HG03575 (cell line): ENCODE results near the gene FKRP.
"Not testable (repeated sequence)": the region's sequence is repeated elsewhere in the genome, so short reads cannot be mapped to it uniquely, and the experiment has no call there.

Source experiments
- ATAC-seq: cut with Tn5 transposase; IDR thresholded peaks from one replicate; pipeline ENCODE4 v1.9.1; 2021; ENCODE audit not compliant: unreplicated experiment, insufficient number of reproducible peaks, low FRiP score; ENCODE audit errors: extremely low read depth

The FKRP gene

DNA sequence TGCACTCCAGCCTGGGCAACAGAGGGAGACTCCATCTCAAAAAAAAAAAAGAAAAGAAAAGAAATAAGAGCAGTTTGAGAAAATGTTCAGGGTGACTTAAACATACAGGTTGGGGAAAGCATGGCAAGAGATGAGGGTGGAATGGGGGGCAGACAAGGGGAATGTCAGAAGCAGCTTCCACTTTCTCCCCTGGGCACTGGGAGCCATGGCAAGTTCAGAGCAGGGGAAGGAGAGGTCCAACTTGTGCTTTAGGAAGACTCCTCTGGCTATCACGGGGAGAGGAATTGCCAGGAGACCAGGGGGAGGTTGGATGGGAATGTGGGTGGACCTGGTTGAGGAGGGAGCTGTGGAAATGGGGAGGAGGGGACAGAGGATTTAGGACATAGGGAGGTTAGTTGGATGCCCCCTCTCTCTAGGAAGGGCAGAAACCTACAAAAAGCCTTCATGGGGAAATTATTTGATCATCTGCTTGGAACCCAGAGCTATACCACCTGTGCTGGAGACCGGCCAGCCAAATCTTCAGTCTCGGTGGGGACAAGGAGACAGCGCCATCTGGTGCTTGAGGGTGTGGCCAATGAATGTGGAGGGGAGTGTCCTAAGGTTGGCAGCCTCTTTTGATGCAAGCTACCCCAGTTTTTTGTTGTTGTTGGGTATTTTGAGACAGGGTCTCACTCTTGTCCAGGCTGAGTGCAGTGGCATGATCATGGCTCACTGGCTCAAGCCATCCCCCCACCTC lies 7.7 kb downstream of the FKRP start:
- no peak for ATAC-seq

DNA sequence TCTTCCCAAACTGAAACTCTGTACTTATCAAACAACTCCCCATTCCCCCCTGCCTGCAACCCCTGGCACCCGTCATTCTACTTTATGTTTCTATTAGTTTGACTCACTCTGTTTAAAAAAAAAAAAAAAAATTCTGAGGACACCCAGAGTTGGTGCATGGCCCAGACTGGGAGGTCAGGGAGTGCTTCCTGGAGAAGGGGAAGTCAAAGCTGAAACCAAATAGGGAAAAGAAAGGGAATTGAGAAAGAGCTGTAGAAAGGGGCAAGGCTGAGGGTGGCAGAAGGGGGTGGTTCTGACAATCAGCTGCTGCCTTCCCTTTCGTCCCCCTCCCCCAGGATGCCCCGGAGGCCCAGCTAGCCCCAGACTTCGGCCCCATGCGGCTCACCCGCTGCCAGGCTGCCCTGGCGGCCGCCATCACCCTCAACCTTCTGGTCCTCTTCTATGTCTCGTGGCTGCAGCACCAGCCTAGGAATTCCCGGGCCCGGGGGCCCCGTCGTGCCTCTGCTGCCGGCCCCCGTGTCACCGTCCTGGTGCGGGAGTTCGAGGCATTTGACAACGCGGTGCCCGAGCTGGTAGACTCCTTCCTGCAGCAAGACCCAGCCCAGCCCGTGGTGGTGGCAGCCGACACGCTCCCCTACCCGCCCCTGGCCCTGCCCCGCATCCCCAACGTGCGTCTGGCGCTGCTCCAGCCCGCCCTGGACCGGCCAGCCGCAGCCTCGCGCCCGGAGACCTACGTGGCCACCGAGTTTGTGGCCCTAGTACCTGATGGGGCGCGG lies 9.4 kb downstream of the FKRP start:
- no peak for ATAC-seq

DNA sequence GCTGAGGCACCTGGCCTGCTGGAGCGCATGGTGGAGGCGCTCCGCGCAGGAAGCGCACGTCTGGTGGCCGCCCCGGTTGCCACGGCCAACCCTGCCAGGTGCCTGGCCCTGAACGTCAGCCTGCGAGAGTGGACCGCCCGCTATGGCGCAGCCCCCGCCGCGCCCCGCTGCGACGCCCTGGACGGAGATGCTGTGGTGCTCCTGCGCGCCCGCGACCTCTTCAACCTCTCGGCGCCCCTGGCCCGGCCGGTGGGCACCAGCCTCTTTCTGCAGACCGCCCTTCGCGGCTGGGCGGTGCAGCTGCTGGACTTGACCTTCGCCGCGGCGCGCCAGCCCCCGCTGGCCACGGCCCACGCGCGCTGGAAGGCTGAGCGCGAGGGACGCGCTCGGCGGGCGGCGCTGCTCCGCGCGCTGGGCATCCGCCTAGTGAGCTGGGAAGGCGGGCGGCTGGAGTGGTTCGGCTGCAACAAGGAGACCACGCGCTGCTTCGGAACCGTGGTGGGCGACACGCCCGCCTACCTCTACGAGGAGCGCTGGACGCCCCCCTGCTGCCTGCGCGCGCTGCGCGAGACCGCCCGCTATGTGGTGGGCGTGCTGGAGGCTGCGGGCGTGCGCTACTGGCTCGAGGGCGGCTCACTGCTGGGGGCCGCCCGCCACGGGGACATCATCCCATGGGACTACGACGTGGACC lies 10.1 kb downstream of the FKRP start:
- no peak for ATAC-seq

DNA sequence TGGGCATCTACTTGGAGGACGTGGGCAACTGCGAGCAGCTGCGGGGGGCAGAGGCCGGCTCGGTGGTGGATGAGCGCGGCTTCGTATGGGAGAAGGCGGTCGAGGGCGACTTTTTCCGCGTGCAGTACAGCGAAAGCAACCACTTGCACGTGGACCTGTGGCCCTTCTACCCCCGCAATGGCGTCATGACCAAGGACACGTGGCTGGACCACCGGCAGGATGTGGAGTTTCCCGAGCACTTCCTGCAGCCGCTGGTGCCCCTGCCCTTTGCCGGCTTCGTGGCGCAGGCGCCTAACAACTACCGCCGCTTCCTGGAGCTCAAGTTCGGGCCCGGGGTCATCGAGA lies 10.7 kb downstream of the FKRP start:
- ATAC-seq: no peak

- no peak for ATAC-seq
Measured at GRCh38 chr19:46759206-46759605, 13.3 kb downstream of the FKRP start.

DNA sequence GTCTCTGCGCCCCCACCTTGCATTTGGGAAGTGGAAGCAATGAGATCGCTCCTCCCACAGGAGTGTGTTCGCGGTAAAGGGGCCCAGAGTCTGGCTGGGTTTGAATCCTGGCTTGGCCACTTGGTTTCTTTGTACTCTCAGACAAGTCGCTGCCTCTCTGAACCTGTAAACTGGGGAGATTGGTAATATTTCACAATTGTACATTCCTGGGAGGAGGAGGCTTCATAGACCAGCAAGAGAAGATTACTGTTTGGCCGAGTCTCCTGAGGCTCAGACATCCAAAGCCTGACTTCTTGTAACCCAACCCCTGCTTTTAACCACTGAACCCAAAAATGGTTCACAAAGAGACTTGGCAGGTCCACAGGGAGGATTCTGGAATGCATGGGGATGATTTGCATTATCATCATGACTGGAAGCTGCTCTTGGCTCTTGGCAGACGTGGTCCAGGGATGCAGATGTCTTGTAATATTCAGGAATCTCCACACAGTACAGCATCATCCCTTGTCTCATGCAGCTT lies 14.0 kb downstream of the FKRP start:
- ATAC-seq: no peak

DNA sequence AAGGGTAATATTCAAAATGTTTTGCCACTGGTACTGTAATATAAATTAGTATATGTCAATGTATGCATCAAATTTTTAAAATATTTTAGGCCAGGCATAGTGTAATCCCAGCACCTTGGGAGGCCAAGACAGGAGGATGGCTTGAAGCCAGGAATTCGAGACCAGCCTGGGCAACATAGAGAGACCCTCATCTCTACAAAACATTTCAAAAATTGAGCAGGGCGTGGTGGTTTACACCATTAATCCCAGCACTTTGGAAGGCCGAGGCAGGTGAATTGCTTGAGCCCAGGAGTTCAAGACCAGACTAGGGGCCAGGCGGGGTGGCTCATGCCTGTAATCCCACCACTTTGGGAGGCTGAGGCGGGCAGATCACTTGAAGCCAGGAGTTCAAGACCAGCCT lies 14.5 kb downstream of the FKRP start:
- no peak for ATAC-seq

- not testable (repeated sequence) for ATAC-seq
Measured at GRCh38 chr19:46760897-46761296, 15.0 kb downstream of the FKRP start.

DNA sequence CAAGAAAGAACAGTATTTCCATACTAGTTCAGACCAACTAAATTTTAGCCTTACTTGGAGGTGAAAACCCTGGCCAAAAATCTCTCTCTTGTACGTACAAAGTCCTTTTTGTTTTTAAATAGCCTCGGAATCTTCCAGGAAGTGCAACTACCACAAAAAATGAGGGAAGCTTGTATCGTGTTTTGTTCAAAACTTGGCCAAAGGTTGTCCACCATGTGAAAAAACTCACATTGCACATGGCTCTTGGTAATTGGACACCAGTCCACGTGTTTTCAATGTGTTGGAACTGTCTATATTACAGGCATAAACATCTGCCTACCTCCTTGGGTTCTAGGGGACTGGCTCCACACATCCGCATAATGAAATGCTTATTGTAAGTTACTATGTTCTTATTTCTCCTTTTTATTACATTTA lies 15.6 kb downstream of the FKRP start:
- ATAC-seq: no peak

DNA sequence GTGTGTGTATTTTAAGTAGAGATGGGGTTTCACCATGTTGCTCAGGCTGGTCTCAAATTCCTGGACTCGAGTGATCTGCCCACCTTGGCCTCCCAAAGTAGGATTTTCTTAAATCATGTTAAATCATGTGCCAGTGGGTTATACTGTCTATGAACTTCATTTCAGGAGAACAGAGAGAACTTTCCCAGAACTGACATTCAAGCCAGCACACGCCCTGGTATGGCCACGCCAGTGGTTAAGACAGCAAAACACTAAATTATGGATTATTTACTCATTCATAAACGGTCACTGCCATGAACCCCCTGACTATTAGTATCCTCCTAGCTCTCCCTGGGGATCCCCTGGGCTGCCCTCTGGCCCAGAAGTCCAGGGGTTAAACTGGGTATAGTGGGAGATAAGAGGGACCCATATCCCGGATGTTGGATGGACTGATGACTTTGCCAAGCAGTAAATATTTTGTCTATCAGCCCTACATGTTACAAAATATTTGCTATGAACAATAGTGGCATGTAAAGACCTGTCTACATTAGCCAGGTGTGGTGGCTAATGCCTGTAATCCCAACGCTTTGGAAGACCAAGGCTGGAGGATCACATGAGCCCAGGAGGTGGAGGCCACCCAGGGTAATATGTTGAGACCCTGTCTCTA lies 16.5 kb downstream of the FKRP start:
- no peak for ATAC-seq

DNA sequence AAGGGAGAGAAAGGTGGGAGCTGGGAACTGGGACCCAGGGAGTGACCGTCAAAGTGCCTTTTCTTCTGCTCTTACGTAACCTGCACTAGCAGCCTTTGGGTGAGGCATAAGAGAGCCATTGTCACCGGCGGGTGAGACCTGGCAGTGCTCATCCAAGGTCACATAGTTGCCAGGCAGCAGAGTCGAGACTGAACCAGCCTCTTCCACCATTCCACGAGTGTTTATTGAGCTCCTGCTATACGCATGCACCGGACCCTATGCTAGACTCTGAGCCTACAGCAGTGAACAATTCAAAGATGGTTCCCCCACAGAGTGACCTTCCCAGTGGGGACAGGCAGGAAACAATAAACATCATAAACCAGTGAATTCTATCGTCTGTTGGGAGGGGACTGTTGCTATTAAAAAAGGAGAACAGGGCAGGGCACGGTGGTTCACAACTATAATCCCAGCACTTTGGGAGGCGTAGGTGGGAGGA lies 19.0 kb downstream of the FKRP start:
- no peak for ATAC-seq

DNA sequence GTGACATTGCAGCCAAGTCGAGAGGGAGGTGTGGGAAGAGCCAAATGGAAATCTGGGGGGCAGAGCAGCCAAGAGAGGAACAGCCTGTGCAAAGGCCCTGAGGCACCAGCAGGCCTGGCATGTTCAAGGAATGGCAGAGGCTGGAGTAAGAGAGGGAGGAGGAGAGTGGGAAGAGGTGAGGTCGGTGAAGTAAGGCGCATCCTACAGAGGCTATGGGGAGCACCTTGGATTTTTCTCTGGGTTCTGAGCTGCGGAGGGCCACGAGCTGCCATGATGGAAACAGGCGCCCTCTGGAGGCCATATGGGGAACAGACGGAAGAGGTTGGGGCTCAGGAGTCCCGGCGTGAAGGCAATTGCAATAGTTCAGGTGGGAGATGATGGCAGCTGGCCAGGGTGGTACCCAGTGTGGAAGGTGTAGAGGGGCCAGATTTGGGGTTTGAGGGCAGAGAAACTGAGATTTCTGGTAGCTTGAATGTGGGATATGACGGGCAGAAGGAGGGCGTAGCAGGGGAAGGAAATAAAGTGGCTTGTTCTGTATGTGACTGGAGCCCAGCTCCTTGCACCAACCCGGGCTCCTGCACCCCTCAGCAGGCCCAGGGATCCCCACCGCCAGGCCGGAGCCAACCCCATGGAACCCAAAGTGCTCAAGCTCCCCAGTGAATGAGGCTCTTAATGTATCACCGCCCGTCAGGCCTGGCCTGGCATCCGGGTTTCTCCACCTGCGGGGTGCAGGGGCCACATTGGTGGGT lies 20.9 kb downstream of the FKRP start:
- ATAC-seq: no peak

DNA sequence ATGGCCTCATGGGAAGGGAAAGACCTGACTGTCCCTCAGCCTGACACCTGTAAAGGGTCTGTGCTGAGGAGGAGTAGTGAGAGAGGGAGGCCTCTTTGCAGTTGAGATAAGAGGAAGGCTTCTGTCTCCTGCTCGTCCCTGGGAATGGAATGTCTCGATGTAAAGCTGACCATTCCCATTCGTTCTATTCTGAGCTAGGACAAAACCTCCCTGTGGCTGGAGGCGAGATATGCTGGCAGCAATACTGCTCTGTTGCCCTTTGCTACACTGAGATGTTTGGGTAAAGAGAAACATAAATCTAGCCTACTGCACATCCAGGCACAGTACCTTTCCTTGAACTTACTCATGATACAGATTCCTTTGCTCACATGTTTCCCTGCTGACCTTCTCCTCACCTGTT lies 22.9 kb downstream of the FKRP start:
- not testable (repeated sequence) for ATAC-seq

- ATAC-seq: no peak
Measured at GRCh38 chr19:46772170-46773017, 26.5 kb downstream of the FKRP start.

DNA sequence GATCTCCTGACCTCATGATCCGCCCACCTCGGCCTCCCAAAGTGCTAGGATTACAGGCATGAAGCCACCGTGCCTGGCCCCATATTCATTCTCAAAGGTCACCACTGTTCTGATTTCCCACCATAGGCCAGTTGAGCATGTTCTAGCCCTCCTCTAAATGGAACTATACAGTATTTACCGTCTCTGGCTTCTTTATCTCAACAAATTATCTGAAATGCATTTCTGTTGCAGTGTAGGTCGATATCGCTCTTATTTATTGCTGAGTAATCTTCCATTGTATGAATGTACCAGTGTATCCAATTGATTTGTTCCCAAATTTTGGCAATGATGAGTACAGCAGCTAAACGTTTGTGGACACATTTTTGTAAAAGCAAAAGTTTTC lies 27.2 kb downstream of the FKRP start:
- ATAC-seq: no peak

DNA sequence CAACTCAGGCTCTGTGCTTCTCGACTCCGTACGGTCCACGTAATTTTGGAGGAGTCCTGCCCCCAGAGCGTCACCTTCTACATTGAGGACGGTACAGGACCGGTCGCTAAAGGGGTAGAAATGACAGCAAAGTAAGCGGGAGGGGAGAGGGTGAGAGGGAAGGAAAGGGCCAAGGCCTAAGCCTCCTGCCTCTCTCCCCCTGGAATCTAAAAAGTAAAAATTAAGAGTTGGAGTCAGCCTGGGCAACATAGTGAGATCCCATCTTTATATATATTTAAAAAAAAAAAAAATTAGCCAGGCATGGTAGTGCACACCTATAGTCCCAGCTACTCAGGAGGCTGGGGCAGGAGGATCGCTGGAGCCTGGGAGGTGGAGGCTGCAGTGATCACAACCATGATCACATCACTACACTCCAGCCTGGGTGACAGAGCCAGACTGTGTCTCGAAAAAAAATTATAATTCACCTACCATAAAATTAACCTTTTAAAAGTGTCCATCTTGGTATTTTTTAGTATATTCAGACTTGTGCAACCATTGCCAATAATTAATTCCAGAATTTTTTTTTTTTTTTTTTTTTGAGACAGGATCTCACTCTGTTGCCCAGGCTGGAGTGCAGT lies 29.9 kb downstream of the FKRP start:
- no peak for ATAC-seq
